Erythroblast (primary cell): Measurements from ENCODE around the gene HDAC4.

Experiments used
- GATA1 ChIP-seq: IDR thresholded peaks from 2 replicates; pipeline ENCODE4 v1.6.1; 2011; ENCODE audit warnings: low read depth, mild to moderate bottlenecking, control low read depth, low read length, moderate library complexity
- POLR2A ChIP-seq: IDR thresholded peaks from 2 replicates; pipeline ENCODE4 v1.6.1; 2011; ENCODE audit warnings: mild to moderate bottlenecking, low read length

GRCh38 chr2:239065962-239066361, 334.9 kb downstream of the HDAC4 start:
- TF ChIP-seq POLR2A (no peak), GATA1 (no peak)
